GM12878 (cell line): Measurements from ENCODE around the gene ARMH1. TPM values are rescaled to one million over a fixed set of nuclear protein-coding genes. Genes with fewer than 3 reads are reported as not detected.
"Not testable (repeated sequence)": the region's sequence is repeated elsewhere in the genome, so short reads cannot be mapped to it uniquely, and the experiment has no call there.

Experiments
- ATAC-seq: fragments of 200-7000 bp; cut with Tn5 transposase; 3 replicates; pipeline ENCODE4 v1.9.1; 2020; ENCODE audit warnings: mild to moderate bottlenecking, moderate library complexity
- BruUV-seq: library from RNA; stranded (reverse); fragments of 400-500 nt; replicated peaks from 2 replicates; lab custom pipeline; 2021; lab: Mats Ljungman, UMichigan
- CTCF ChIA-PET: fragments of 300-600 bp; sonication (Branson Sonifier 250); formaldehyde crosslinking; extraction: SDS; loops from one replicate; lab custom pipeline; 2021; ENCODE audit warnings: inconsistent platforms; lab: Yijun Ruan, JAX
- POLR2A ChIA-PET: fragments of 350-600 bp; formaldehyde crosslinking; extraction: SDS; loops from one replicate; lab custom pipeline; 2021; ENCODE audit warnings: inconsistent platforms; lab: Charles Lee
- RAD21 ChIA-PET: fragments of 300-600 bp; sonication (Branson Sonifier 250); formaldehyde crosslinking; loops from one replicate; lab custom pipeline; 2023; ENCODE audit warnings: antibody characterized with exemption; ENCODE audit not compliant: unreplicated experiment; lab: Charles Lee
- SMC1A ChIA-PET: fragments of 300-600 bp; sonication (Branson Sonifier 250); formaldehyde crosslinking; loops from one replicate; lab custom pipeline; 2023; ENCODE audit not compliant: unreplicated experiment, uncharacterized antibody; lab: Charles Lee
- DNase-seq: peaks from one replicate; pipeline ENCODE4 v3.0.0-alpha.2; 2011; ENCODE audit warnings: low read depth, low spot score
- FAIRE-seq: peaks from 3 replicates; lab custom pipeline; 2011; peaks lifted over from hg19 to GRCh38; lab: Jason Lieb, UNC
- H2AFZ ChIP-seq: 2 replicates; pipeline ENCODE4 v1.6.0; 2011; ENCODE audit warnings: low read depth, low read length, control low read depth; ENCODE audit not compliant: control insufficient read depth
- H3K27ac ChIP-seq: 2 replicates; pipeline ENCODE4 v1.5.1; 2011; ENCODE audit warnings: control low read depth; ENCODE audit not compliant: control insufficient read depth, insufficient read depth
- H3K27me3 ChIP-seq, 2 experiments: replicated peaks in 1 of 2; 2 replicates each; pipeline versions ENCODE4 v1.6.0 to v1.6.1; 2011; ENCODE audit warnings: low read length in 1 of 2; ENCODE audit not compliant: control insufficient read depth in 2 of 2, insufficient read depth in 2 of 2
- H3K36me3 ChIP-seq, 2 experiments: 2 replicates each; pipeline ENCODE4 v1.5.1; 2011; ENCODE audit warnings: low read length in 1 of 2; ENCODE audit not compliant: control insufficient read depth in 2 of 2, insufficient read depth in 2 of 2
- H3K4me1 ChIP-seq: 2 replicates; pipeline ENCODE4 v1.6.1; 2011; ENCODE audit warnings: mild to moderate bottlenecking, low read length, moderate library complexity, mixed read lengths; ENCODE audit not compliant: control insufficient read depth, insufficient read depth
- H3K4me2 ChIP-seq: 2 replicates; pipeline ENCODE4 v1.6.0; 2011; ENCODE audit warnings: control low read depth; ENCODE audit not compliant: control insufficient read depth, insufficient read depth
- H3K4me3 ChIP-seq: fragments of 200-600 bp; sonication (generic); 2 replicates; pipeline ENCODE4 v1.5.1; 2016
- H3K79me2 ChIP-seq: 2 replicates; pipeline ENCODE4 v1.6.0; 2011; ENCODE audit warnings: low read length; ENCODE audit not compliant: control insufficient read depth, insufficient read depth
- H3K9ac ChIP-seq: 2 replicates; pipeline ENCODE4 v1.8.0; 2011; ENCODE audit warnings: low read length, control low read depth, mixed read lengths; ENCODE audit not compliant: control insufficient read depth, insufficient read depth
- H3K9me3 ChIP-seq: replicated peaks from 3 replicates; pipeline ENCODE4 v1.5.1; 2011; ENCODE audit warnings: mild to moderate bottlenecking, low read length; ENCODE audit not compliant: control insufficient read depth, insufficient read depth
- H4K20me1 ChIP-seq: 2 replicates; pipeline ENCODE4 v1.6.0; 2011; ENCODE audit not compliant: control insufficient read depth, insufficient read depth
- CREM ChIP-seq: IDR thresholded peaks from 2 replicates; pipeline ENCODE4 v1.6.1; 2014; ENCODE audit warnings: antibody characterized with exemption, low read depth
- MEF2B ChIP-seq: fragments of 450-650 bp; IDR thresholded peaks from 2 replicates; pipeline ENCODE4 v1.6.1; 2018; ENCODE audit warnings: mild to moderate bottlenecking, moderate library complexity; ENCODE audit not compliant: partially characterized antibody, poor library complexity, severe bottlenecking
- RUNX3 ChIP-seq: IDR thresholded peaks from 2 replicates; pipeline ENCODE4 v1.6.1; 2012; ENCODE audit warnings: low read length, inconsistent platforms
- ZBTB33 ChIP-seq: fragments of 450-650 bp; IDR thresholded peaks from 2 replicates; pipeline ENCODE4 v1.6.1; 2017; ENCODE audit warnings: mild to moderate bottlenecking
- WGBS: methylation state at CpG from one replicate; pipeline ENCODE4 v1.1.6; 2016; ENCODE audit warnings: low lambda C conversion rate; ENCODE audit not compliant: insufficient replicate concordance, insufficient coverage; ENCODE audit errors: missing lambda C conversion rate; 5-methylcytosine and 5-hydroxymethylcytosine counted together
- in situ Hi-C: fragments of 300-500 bp; cut with MboI; formaldehyde crosslinking; loops from 9 replicates; pipeline ENCODE4 v1.14.3; 2018; ENCODE audit warnings: mixed read lengths
- intact Hi-C: fragments of 100-400 bp; cut with micrococcal nuclease; formaldehyde crosslinking; loops from one replicate; pipeline ENCODE4 v1.14.2; 2022; ENCODE audit not compliant: unreplicated experiment
- polyA plus RNA-seq, 11 experiments: library from polyadenylated mRNA; depleted of rRNA in 4 of 11; unstranded in 6 of 11; stranded (reverse) in 5 of 11; fragments of >200 nt; fragmentation: Nextera tagmentation in 4 of 11; fragmentation: Illumina TruSeq in 1 of 11; extraction: Ambion mirVana in 4 of 11; extraction: Trizol in 1 of 11; gene quantifications; 1 replicate in 1 of 11; 2 replicates in 10 of 11; pipeline versions ENCODE4 v1.2.1 to v1.2.3, GENCODE V29; 2011 to 2016; ENCODE audit warnings: inconsistent platforms in 2 of 11, missing spikeins in 2 of 11, low read depth in 1 of 11
- total RNA-seq, 4 experiments: library from RNA; depleted of rRNA in 3 of 4; stranded (reverse); fragments of >200 nt in 3 of 4; fragmentation: Illumina TruSeq in 1 of 4; extraction: Trizol in 1 of 4; gene quantifications; 2 replicates each; pipeline versions ENCODE4 v1.2.1 to v1.2.3, GENCODE V29; 2013 to 2021

The ARMH1 gene
- total and polyA plus RNA-seq, 10 of the 15 experiments (the other 5 are each of a cell fraction or from before 2014, with no cell fraction given) = 0.93 to 43.9 (median 8.2) TPM

GRCh38 chr1:44698138-44698537 is 23.6 kb downstream of the ARMH1 start (continued):
- TF ChIP-seq MEF2B (peak; percentile 39), RUNX3 (peak; percentile 61; the same call in 1 of the 2 replicates), CREM (peak; percentile 25; the same call in 1 of the 2 replicates), ZBTB33 (no peak)

- in situ Hi-C loops, BruUV-seq, RAD21 ChIA-PET, POLR2A ChIA-PET, H3K79me2 ChIP-seq, H3K27ac ChIP-seq, H2AFZ ChIP-seq, H3K36me3 ChIP-seq, H3K9me3 ChIP-seq, H3K9ac ChIP-seq, DNase-seq, H3K4me2 ChIP-seq, H3K27me3 ChIP-seq, ATAC-seq, SMC1A ChIA-PET, intact Hi-C loops, FAIRE-seq, H4K20me1 ChIP-seq, H3K4me3 ChIP-seq: not testable (repeated sequence)
- CTCF ChIA-PET = interaction anchor here (5.3 kb wide), 1 partner anchor 13 kb away, joined by 30 read pairs; no protein-coding TSS in a partner anchor
- peaks cover 41% of the 10 kb centered on the region for H3K4me1 ChIP-seq
- WGBS = 94% methylated on average over 9 of the region's 9 CpGs
These were observed 24.9 kb downstream of the ARMH1 start for GRCh38 chr1:44699375-44699774.
